ENCODE results near the gene LAMA1.

The LAMA1 gene

GRCh38 chr18:6901286-6901926 is 216.2 kb downstream of the LAMA1 start:
- no peak for DNase-seq
- no peak overlapping the region for H3K4me2 ChIP-seq (ENCODE audit: low read depth, low read length)
- no peak overlapping the region for H3K9ac ChIP-seq (ENCODE audit: low read length)
- TF ChIP-seq CTCF (IDR thresholded peaks at IDR 0.05; ENCODE audit: low read length) (no peak), EZH2 (optimal IDR thresholded peaks at IDR 0.05; ENCODE audit: low read depth, low read length) (no peak), EZH2phosphoT487 (IDR thresholded peaks at IDR 0.05; ENCODE audit: low read length) (no peak)
- H2AFZ ChIP-seq (ENCODE audit: low read length), result no peak overlapping the region
- no peaks in the 10 kb centered on the region for H4K20me1 ChIP-seq (ENCODE audit: insufficient read depth, low read length)
- H3K9me2 ChIP-seq (replicated peaks; ENCODE audit: insufficient read depth, low read length), result no peaks in the 10 kb centered on the region
- no peaks in the 10 kb centered on the region for H3F3A ChIP-seq (ENCODE audit: insufficient read depth, low read length)
- H3K4me3 ChIP-seq (ENCODE audit: low read length), result no peak overlapping the region
- no peaks in the 10 kb centered on the region for H3K9me3 ChIP-seq (replicated peaks; ENCODE audit: insufficient read depth, low read length)
- no peak overlapping the region for H3K27ac ChIP-seq (ENCODE audit: low read length)
- H3K79me2 ChIP-seq (ENCODE audit: low read length), result no peaks in the 10 kb centered on the region
- no peaks in the 10 kb centered on the region for H3K27me3 ChIP-seq (replicated peaks; ENCODE audit: insufficient read depth, low read length)
- no peaks in the 10 kb centered on the region for H3K4me1 ChIP-seq (ENCODE audit: low read length)
- no peaks in the 10 kb centered on the region for H3K36me3 ChIP-seq (replicated peaks; ENCODE audit: insufficient read depth, low read length)

- Histone ChIP-seq H3K4me3 (ENCODE audit: low read length) (no peak overlapping the region), H3K4me2 (ENCODE audit: low read depth, low read length) (no peak overlapping the region), H3K9me3 (replicated peaks; ENCODE audit: insufficient read depth, low read length) (no peaks in the 10 kb centered on the region), H3K9ac (ENCODE audit: low read length) (no peak overlapping the region), H4K20me1 (ENCODE audit: insufficient read depth, low read length) (no peaks in the 10 kb centered on the region), H3K4me1 (ENCODE audit: low read length) (no peaks in the 10 kb centered on the region), H3K27ac (ENCODE audit: low read length) (no peak overlapping the region), H2AFZ (ENCODE audit: low read length) (no peak overlapping the region), H3K27me3 (replicated peaks; ENCODE audit: insufficient read depth, low read length) (no peaks in the 10 kb centered on the region), H3K36me3 (replicated peaks; ENCODE audit: insufficient read depth, low read length) (no peaks in the 10 kb centered on the region), H3K79me2 (ENCODE audit: low read length) (no peaks in the 10 kb centered on the region), H3F3A (ENCODE audit: insufficient read depth, low read length) (no peaks in the 10 kb centered on the region), H3K9me2 (replicated peaks; ENCODE audit: insufficient read depth, low read length) (no peaks in the 10 kb centered on the region)
- TF ChIP-seq CTCF (IDR thresholded peaks at IDR 0.05; ENCODE audit: low read length) (no peak), EZH2 (optimal IDR thresholded peaks at IDR 0.05; ENCODE audit: low read depth, low read length) (no peak), EZH2phosphoT487 (IDR thresholded peaks at IDR 0.05; ENCODE audit: low read length) (no peak)
- no peak for DNase-seq
Observed at GRCh38 chr18:6891788-6892187, 225.8 kb downstream of the LAMA1 start.

Data from MM.1S (cell line).